Kidney glomerular epithelial cell (primary cell): ENCODE results near the gene ANKRD2.
"Not testable (repeated sequence)": the region's sequence is repeated elsewhere in the genome, so short reads cannot be mapped to it uniquely, and the experiment has no call there.

Experiments
- DNase-seq: peaks from one replicate; lab custom pipeline; 2025; lab: John Stamatoyannopoulos, UW

Gene ANKRD2, protein sequence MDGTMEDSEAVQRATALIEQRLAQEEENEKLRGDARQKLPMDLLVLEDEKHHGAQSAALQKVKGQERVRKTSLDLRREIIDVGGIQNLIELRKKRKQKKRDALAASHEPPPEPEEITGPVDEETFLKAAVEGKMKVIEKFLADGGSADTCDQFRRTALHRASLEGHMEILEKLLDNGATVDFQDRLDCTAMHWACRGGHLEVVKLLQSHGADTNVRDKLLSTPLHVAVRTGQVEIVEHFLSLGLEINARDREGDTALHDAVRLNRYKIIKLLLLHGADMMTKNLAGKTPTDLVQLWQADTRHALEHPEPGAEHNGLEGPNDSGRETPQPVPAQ

GRCh38 chr10:97572214-97572989 lies at the start of gene ANKRD2:
Gene ANKRD2, plus strand, starts transcription at chr10:97572779. Its CDS starts 10 bp downstream, at chr10:97572789.
- peak; percentile 63 for DNase-seq

- no peak for DNase-seq
Measured at GRCh38 chr10:97522937-97523336, 49.6 kb upstream of the ANKRD2 start.

DNA sequence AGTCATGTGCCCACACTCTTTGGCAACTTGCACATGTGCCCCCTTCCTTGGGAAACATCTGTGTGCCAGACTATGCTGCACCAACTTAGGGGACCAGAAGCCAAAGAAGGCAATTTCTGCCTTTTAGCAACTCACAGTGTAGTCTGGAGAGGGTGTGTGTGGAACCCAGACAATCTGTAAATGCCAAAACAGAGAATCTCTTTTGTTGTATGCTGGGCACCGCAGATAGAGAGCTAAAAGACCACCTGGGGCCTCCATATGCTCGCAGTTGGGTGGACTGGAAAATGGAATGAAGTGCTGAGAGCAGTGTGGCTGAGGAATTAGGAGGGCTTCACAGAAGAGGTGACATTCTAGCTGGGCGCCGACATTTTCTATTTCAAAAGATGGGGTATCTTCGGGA lies 47.5 kb upstream of the ANKRD2 start:
- no peak for DNase-seq

DNA sequence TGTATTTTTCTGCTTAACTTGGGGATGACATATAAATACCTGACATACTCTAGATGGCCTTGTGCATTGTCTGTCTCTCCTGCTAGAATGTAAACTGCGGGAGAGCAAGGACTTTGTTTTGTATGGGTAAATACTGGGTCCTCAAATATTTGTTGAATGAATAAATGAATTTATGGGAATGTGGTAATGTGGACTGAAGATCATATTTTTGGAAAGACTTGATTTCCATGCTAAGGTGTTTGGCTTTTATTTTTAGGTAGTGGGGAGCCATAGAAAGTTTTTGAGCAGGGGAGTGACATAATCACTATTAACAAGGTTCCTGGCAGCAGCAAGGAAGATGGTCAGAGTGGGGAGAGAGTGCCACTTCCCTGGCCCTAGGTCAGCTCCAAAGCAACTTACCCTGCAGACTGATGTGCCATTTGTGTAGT lies 46.9 kb upstream of the ANKRD2 start:
- no peak for DNase-seq

DNA sequence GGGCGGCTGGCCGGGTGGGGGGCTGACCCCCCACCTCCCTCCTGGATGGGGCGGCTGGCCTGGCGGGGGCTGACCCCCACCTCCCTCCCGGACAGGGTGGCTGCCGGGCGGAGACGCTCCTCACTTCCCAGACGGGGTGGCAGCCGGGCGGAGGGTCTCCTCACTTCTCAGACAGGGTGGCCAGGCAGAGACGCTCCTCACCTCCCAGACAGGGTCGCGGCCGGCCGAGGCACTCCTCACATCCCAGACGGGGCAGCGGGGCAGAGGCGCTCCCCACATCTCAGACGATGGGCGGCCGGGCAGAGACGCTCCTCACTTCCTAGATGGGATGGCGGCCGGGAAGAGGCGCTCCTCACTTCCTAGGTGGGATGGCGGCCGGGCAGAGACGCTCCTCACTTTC lies 43.7 kb upstream of the ANKRD2 start:
- DNase-seq: not testable (repeated sequence)

DNA sequence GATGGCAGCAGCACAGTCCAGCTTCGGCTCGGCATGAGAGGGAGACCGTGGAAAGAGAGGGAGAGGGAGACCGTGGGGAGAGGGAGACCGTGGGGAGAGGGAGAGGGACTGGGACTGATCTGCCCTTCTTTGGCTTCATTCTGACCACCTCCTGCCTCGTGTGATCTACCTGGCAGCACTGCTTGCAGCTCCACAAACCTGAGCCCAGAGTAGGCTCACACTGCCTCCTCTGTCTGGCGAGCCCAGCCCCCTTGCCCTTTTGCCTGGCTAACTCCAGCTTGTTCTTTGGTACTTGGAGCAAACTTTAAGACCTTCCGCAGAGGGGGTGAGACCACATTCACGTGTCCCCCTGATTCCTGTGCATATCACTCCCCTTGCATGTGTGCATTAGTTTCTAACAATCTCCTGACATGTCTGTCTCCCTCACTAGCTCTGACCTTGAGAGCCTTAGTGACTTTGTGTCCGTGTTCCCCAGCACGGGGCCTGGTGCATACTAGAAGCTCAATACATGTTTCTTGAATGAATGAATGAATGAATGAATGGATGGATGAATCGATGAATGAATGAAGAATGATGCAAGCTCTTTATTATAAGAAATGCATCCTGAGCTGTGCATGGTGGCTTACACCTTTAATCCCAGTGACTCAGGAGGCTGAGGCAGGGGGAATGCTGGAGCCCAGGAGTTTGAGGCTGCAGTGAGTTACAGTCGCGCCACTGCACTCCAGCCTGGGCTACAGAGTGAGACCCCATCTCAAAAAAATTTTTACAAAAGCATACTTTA lies 42.7 kb upstream of the ANKRD2 start:
- no peak for DNase-seq

DNA sequence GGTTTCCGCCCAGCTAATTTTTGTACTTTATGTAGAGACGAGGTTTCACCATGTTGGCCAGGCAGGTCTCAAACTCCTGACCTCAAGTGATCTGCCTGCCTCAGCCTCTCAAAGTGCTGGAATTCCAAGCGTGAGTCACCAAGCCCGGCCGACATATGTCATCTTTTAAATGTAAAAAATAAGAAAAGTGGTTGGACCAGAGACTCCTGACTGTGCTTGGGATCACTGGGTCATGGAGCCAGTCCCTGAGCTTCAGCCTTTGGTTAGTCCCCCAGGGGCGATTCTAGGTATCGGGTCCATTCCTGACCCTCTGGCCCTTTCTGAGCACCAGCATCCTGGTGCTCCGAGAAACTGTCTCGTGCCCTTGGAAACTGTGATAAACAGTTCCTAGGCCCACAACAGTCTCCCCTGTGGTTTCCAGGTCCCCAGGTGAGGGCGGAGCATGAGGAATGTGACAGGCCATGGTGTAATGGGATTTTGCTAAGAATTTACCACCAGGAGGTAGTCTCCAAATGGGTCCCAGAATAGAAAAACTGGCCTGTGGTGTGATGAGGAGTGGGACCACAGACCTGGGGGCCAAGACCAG lies 41.1 kb upstream of the ANKRD2 start:
- no peak for DNase-seq

DNA sequence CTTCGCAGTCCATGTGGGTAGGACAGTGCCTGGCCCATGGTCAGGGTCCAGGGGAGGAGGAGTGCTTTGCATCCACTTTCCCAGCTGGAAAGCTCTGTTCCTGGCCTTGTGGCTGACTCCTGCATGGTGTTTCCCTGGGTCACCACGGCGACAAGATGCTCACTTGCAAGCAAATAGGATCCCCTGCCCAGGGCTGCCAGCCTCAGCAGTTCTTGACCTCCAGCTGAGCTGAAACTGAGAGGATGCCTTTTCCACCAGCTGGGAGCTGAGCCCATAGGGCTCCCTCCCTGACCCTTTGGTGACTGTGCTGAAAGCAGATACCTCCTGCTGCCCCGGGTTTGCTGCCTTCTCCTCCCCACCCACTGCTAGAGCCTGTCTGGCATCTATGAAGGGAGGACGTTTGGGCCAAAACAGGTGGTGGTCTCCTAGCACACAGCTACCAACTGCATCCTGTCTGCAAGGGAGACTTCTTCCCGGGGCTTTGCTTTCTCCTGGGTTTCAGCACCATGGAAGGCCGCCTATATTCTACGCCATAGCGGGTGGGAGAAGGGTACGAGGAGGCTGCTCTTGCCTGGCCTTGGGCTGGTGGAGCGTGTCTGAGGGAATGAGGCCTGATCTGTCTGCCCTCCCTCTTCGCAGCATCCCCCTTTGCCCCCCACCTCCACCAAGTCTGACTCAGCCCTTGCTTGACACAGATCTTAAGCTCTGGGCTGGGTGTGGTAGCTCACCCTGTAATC lies 39.5 kb upstream of the ANKRD2 start:
- peak; percentile 53 for DNase-seq

DNA sequence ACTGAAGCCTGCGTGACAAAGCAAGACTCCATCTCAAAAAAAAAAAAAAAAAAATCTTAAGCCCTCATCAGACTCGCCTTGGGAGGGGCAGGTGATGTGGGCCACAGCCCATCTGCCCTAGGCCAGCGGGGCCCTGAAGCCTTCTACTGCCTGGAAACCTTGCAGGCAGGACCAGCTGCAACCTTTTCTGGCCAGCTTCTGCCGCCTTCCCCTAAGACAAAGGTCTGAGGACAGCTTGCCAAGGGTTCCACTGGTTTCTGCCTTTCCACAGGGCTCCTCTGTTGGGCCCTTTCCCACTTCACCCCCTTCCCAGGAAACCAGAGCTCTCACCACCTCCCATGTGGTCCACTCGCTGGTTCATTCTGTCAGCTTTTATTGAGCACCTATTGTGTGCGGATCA lies 38.7 kb upstream of the ANKRD2 start:
- DNase-seq: no peak

GRCh38 chr10:97534746-97535367 lies 37.7 kb upstream of the ANKRD2 start:
- DNase-seq: no peak

GRCh38 chr10:97537186-97537869 lies 35.3 kb upstream of the ANKRD2 start:
- DNase-seq: no peak

DNA sequence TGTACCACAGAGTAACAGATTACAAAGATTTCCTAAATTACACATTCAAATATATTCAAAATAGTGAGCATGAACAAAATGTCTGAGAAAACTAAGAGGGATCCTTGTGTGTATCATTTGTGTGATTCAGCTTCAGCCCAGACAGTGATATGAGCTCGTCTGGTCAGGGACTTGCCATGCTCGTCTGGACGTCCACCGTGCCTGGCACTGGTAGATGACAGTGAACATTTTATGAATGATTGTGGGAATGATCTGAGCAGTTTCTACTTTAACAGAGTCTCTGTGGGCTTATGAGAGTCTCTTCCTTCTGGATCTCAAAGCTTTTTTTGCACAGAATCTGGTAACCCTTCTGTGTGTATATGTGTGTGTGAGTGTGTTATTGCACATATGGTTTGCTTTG lies 34.2 kb upstream of the ANKRD2 start:
- DNase-seq: peak; percentile 77

DNA sequence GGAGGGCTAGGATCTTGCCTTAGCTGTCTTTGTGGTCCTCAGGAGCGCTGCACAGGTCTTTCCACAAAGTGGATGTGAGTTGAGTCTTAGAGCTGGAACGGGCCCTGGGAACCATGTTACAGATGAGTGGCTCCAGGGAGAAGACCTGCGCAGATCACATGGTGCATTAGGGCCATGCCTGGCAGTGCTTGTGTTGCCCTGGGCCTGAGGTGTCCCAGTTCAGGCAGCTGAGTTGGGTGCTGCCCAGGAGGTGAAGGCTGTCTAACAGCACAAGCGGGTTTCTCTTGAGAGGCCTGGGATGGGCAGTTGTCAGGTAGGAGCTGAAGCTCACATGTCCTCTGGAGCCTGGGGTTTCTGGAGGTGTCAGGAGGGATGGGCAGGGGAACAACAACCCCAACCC lies 33.7 kb upstream of the ANKRD2 start:
- DNase-seq: peak; percentile 75

GRCh38 chr10:97539523-97540200 lies 32.9 kb upstream of the ANKRD2 start:
- peak; percentile 84 for DNase-seq

DNA sequence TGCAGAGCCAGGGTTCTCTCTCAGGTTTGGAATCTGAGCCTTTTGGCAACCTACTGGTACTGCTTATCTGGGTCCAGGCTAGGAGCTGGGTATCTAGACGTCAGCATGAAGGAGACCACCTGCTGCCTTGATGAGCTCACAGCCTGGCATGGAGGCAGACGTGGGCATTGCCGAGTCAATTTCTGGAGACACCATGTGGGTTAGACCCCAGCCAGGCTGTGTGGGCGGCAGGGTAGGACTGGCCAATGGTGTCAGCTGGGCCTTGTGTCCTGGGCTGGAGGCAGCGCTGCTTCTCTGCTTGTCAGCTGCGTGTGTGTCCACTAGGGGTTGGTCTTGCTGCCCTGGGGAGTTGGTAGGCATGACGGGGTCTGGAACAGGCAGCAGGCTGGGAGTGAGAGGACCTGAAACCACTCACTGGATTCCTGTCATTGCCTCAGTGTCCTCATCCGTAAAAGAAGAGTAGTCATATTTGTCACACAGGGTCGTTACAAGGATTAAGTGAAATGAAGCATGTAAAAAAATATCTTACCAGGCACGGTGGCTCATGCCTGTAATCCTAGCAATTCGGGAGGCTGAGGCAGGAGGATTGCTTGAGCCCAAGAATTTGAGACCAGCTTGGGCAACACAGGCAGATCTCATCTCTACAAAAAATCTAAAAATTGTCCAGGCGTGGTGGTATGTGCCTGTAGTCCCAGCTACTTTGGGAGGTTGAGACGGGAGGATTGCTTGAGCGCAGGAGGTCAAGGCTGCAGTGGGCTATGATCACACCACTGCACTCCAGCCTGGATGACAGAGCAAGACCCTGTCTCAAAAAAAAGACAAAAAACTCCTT lies 31.7 kb upstream of the ANKRD2 start:
- peak; percentile 44 for DNase-seq

DNA sequence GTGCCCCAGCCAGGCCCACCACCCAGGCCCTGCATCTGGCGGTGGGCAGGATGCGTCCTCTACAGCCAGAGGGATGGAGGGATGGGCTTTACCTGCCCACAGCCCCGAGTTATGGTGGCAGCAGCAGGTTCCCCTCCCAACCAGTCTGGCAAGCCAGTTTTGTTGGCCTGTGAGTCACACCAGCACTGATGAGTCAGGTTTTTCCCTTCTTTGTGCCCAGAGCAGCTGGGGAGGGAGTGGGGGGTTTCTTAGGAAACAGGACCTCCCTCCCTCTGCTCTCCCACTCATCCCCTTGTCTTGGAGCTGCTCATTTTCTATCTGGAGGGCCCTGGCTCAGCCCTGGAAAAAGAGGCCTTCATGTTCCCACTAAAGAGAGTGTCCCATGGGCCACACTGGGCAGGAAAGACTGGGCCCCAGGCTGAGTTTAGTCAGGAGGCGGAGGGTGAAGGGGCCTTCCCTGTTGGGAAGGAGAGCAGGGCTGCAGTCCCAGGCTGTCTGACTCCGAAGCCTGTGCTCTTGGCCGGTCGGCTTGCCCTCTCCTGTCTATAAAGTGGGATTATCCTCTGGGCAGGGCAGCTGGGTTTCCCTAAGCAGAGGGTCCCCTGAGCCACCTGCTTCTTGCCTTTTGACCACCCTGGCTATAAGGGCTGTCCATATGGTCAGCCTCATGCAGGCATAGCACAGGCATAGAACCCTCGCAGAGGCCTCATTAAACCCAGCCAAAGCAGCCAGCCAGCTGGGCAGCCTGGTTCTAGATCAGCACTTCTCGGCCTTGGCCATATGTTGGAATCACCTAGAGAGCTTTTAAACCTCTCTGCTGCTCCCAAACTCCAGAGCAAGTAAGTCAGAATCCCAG lies 30.2 kb upstream of the ANKRD2 start:
- peak; percentile 92 for DNase-seq

DNA sequence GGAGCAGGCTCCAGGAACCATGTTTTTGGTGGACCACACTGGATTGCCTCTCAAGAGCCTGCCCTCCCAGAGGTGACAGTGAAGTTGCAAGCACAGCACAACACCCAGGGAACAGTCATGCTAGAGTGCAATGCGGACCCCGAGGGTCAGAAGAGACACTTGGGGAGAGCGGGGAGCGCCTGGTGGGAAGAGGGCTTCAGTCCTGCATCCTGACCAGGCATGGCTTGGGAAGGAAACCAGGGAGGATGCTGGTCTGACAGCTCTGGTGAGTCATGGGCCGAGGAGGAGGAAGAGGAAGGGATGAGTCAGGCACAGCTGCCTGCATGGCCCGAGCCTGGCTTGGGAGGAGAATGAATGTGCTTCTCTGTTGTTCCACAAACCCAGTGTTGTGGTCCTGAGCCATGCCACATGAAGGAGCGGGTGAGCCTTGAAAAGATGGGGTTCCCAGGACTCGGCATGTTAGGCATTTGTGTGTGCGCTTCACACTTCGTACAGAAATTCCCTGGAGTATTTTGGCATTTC lies 29.5 kb upstream of the ANKRD2 start:
- DNase-seq: peak; percentile 87
